GM21786 (cell line): ENCODE data around the gene ADAMTS7.
"Not testable (repeated sequence)": the region's sequence is repeated elsewhere in the genome, so short reads cannot be mapped to it uniquely, and the experiment has no call there.

Experiments used
- ATAC-seq: cut with Tn5 transposase; IDR thresholded peaks from one replicate; pipeline ENCODE4 v1.9.1; 2021; ENCODE audit not compliant: unreplicated experiment

The ADAMTS7 gene

DNA sequence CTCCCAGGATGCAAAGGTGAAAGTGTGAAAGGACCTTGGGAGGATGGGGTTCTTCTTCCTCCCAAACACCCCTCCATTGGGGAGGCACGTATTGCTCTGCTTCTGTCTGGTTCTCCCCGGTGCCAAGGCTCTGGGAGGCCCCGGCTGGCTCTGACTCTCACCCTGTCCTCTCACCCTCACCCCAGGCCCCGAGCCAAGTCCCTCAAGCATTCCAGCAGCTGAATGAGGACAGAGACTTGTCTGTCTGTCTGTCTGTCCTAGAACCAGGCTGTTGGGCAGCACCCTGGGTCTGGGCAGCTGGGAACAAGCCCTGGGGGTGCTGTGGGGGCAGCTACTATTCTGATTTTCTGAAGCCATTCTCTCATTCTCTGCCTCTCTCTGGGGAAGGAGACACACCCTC, 29.9 kb downstream of the ADAMTS7 start:
- ATAC-seq, result not testable (repeated sequence)

- ATAC-seq, result not testable (repeated sequence)
Observed at GRCh38 chr15:78779975-78780374, 31.3 kb downstream of the ADAMTS7 start.

GRCh38 chr15:78779176-78779785, 32.0 kb downstream of the ADAMTS7 start:
- not testable (repeated sequence) for ATAC-seq

DNA sequence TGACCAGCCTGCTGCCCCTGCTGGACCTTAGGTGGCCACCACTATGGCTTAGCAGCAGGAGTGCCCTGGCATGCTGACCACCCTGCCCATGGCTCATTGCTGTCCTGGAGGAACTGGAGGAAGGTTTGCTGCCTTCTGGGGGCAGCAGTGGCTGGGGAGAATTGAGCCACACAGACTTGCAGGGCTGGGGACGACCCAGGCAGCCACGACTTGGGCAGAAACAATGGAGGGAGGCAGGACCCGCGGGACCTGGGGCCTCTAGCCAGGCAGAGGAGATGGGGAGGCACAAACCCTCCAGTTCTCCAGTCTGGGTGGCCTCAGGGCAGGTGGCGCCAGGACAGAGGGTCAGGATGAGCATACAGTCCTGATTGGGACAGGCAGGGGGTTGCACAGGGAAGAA, 32.8 kb downstream of the ADAMTS7 start:
- ATAC-seq, result no peak

DNA sequence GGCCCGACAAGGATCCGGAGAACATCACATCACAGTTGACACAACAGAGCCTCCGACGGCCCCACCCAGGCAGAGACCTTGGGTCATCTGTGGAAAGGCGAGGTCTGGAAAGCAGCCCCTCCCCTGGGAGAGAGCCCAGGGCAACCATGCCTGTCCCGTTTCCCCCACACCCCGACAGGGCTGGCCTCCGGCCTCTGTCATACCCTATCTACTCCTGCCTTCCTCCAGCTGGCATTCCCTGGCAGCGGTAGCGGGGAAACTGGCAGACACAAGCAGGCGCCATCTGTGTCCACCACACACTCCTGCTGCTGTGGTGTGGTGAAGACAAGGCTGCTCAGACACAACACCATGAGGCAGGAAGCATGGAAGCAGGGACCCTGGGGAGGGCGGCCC, 33.3 kb downstream of the ADAMTS7 start:
- ATAC-seq, result not testable (repeated sequence)

- not testable (repeated sequence) for ATAC-seq
Observed at GRCh38 chr15:78777290-78777952, 33.8 kb downstream of the ADAMTS7 start.

- not testable (repeated sequence) for ATAC-seq
Observed at GRCh38 chr15:78776046-78776925, 35.0 kb downstream of the ADAMTS7 start.

GRCh38 chr15:78775472-78775871, 35.8 kb downstream of the ADAMTS7 start:
- ATAC-seq, result no peak

DNA sequence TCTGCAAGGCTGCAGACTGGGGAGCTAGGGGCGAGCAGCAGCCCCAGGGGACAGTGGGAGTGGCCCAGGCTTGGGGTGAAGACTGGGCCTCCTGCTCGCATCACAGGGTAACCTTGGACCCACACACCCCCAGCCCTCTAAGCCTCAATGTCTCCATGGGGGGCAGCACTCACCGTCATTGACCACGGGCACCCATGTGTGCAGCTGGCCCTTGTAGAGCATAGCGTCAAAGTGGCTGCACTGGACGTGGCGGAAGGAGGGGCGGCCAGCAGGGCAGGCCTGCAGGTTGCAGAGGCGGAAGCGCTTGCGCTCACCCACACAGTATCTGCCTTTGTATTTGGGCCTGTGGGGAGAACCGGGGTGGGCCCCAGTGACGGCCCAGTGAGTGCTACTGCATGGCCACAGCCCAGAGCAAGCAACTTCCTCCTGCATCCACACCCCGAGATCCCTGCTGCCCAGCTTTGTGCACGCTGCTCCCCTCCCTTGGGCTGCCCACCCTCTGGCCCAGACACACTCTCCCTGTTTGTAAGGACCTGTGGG, 36.7 kb downstream of the ADAMTS7 start:
- ATAC-seq, result not testable (repeated sequence)

GRCh38 chr15:78773765-78774450, 37.4 kb downstream of the ADAMTS7 start:
- ATAC-seq, result not testable (repeated sequence)

DNA sequence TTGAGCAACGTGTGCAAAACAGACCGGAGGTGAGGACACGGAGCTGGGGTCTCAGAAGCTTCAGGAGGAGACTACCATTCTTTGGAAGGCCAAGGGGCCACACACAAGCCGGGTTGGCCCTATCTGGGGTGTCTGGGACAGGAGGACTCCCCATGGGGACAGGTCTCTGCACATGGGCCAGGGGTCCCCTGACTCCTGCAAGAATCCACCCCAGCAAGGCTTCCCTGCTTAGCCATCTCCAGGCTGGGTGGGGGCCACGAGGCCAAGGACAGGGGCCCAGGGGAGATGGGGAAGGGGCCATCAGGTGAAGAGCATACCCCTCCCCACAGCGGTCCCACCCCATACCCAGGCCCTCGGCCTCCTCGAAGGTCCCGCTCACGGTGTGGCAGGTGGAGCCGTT, 38.5 kb downstream of the ADAMTS7 start:
- ATAC-seq, result no peak

DNA sequence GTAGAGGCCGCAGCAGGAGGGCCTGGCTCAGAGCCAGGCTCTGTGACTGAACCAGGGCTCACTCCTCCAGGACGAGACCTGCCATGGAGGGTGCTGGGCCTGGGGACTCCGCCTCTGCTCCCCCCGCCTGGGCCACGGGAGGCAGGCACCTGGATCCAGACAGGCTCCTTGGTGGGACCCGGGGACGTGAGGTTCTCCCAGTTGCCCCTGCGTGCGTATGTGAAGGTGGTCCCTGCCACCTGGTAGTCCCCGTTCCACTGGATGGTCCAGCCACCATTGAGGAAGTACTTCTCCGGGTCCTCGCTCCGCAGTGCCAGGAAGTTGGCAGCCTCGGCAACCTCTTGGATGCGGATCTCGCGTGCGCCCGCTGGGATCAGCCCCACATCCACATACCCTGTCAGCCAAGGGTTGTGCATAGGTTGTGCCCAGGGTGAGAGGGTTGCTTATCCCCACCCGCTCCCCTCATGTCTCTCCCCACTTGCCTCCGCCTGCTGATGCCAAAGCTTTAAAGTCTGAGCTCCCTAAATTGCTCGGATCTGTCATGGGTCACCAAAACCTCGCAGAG, 39.7 kb downstream of the ADAMTS7 start:
- ATAC-seq, result not testable (repeated sequence)

GRCh38 chr15:78771020-78771419, 40.2 kb downstream of the ADAMTS7 start:
- not testable (repeated sequence) for ATAC-seq

GRCh38 chr15:78769473-78770225, 41.6 kb downstream of the ADAMTS7 start:
- ATAC-seq, result not testable (repeated sequence)

GRCh38 chr15:78768531-78769408, 42.5 kb downstream of the ADAMTS7 start:
- no peak for ATAC-seq

DNA sequence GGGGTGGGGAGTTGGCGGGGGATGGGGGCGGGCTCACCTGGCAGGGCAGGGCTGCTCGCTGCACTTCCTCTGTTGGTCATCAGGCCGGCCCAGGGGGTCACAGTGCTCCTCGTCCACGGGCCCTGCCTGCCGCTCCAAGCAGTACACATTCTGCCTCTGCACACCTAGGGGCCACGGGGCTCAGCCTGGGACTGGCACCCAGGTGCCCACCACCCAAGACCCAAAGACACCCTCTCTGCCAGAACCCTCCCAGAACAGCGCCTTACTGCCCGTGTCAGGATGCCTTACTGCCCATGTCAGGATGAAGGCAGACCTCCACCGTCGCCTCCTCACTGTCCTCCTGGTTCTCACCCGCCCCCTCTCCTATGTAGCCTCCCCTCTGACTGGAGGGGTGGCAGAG, 43.2 kb downstream of the ADAMTS7 start:
- ATAC-seq, result no peak

DNA sequence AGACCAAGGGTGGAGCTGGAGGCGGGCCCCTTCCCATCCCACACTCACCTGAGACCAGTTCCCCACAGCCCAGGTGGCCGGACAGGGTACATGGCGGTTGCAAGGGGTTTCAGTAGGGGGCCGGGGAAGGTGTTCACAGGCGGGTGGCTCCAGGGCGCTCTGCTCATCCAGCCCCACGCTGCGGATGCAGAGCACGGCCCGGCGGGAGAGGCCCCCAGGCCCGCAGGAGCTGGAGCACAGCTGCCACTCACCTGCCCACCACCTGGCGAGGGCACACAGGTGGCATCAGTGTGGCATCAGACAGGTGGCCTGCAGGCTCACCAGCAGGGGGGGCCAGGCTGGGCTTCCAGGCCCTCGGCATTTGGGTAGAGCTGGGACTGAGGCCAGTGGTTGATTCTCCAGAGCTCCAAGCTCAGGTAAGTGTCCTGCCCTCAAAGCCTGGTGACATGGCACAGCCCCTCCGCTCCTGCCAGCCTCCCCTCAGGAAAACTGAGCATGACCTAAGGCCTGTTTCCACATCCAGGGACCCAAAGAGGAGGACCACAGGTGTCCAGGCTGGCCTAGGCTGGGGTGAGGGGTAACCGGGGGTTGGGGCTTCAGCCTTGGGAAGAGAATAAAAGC, 43.8 kb downstream of the ADAMTS7 start:
- ATAC-seq, result no peak

DNA sequence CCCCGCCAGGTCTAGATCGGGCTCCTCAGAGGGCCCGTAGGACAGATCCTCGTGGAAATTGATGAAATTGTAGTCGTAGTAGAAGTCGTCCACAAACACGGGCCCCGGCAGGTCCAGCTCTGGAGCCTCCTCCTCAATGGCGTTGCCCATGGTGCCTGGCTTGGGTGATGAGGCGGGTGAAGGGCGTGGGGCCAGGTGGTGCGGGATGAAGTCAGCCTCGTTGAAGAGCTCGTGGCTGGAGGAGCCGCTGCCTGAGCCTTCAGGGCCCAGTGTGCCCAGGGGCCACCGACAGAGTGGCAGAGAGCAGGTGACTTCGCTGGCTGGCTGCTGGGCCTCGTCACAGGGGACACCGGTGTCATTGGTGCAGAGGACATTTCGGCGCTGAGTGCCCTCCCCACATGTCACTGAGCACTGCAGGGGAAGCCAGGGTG, 44.6 kb downstream of the ADAMTS7 start:
- not testable (repeated sequence) for ATAC-seq
